Measurements from ENCODE around the gene IRX6.

Gene IRX6

DNA sequence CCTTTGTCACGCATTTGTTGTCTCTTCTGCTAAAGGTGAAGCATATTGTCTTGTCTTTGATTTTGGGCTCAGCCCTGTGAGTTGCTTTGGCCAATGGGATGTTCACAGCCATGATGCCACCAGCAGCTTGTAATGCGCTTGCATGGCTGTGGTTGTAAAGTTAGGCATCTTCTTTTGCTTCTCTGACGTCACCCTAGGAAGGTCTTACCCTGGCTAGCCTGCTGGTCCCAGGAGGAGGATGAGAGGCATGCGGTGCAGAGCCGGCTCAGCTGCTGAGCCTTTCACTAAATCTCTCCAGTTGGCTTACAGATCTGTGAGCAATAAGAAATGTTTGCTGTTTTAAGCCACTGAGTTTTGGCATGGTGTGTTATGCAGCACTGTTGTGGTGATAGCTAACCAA is 40.8 kb downstream of the IRX6 start:
- no peak for TF ChIP-seq CTCF (conservative IDR thresholded peaks at IDR 0.05; ENCODE audit: low read depth, low read length)
- H3K79me2 ChIP-seq (ENCODE audit: insufficient read depth, low read depth): no peaks in the 10 kb centered on the region
- no peaks in the 10 kb centered on the region for H3K36me3 ChIP-seq (ENCODE audit: insufficient read depth)
- no peaks in the 10 kb centered on the region for H4K20me1 ChIP-seq (ENCODE audit: insufficient read depth)
- H3K4me1 ChIP-seq (ENCODE audit: low read depth, poor library complexity, severe bottlenecking): no peaks in the 10 kb centered on the region
- H3K9ac ChIP-seq: no peak overlapping the region
- no peak overlapping the region for H3K4me2 ChIP-seq
- no peaks in the 10 kb centered on the region for H3K27me3 ChIP-seq (ENCODE audit: insufficient read depth, low read depth)
- no peak overlapping the region for H3K27ac ChIP-seq
- H3K4me3 ChIP-seq (IDR thresholded peaks at IDR 0.05; ENCODE audit: insufficient read depth, low read depth, low read length): no peak overlapping the region
- H2AFZ ChIP-seq (ENCODE audit: low read depth): no peak overlapping the region

DNA sequence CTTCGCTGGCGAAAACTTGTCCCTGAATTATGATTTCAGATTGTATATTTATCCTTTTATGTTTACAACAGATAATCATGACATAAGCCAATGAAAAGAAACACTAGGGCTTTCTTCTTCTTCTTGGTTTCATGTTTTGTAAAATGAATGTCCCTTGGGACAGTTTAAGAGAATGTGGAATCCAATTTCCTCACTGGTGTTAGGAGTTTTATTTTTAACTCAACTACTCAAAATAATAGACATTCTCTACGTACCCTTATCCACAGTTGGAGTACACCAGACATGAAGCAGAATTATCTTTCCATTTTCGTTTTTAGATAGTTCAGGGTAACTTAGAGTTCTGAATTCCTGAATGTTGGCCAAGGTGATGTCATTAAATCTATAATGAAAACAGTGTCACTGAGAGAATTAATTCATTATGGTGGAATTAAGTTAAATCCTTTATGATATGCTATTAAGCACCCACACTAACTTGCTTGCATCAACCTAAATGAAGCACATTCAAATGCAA is 43.4 kb downstream of the IRX6 start:
- Histone ChIP-seq H4K20me1 (ENCODE audit: insufficient read depth) (no peaks in the 10 kb centered on the region), H3K27ac (no peak overlapping the region), H3K36me3 (ENCODE audit: insufficient read depth) (no peaks in the 10 kb centered on the region), H3K4me1 (ENCODE audit: low read depth, poor library complexity, severe bottlenecking) (no peaks in the 10 kb centered on the region), H3K9ac (no peak overlapping the region), H3K4me2 (no peak overlapping the region), H3K4me3 (IDR thresholded peaks at IDR 0.05; ENCODE audit: insufficient read depth, low read depth, low read length) (no peak overlapping the region), H3K27me3 (ENCODE audit: insufficient read depth, low read depth) (no peaks in the 10 kb centered on the region), H3K79me2 (ENCODE audit: insufficient read depth, low read depth) (no peaks in the 10 kb centered on the region), H2AFZ (ENCODE audit: low read depth) (no peak overlapping the region)
- no peak for TF ChIP-seq CTCF (conservative IDR thresholded peaks at IDR 0.05; ENCODE audit: low read depth, low read length)

DNA sequence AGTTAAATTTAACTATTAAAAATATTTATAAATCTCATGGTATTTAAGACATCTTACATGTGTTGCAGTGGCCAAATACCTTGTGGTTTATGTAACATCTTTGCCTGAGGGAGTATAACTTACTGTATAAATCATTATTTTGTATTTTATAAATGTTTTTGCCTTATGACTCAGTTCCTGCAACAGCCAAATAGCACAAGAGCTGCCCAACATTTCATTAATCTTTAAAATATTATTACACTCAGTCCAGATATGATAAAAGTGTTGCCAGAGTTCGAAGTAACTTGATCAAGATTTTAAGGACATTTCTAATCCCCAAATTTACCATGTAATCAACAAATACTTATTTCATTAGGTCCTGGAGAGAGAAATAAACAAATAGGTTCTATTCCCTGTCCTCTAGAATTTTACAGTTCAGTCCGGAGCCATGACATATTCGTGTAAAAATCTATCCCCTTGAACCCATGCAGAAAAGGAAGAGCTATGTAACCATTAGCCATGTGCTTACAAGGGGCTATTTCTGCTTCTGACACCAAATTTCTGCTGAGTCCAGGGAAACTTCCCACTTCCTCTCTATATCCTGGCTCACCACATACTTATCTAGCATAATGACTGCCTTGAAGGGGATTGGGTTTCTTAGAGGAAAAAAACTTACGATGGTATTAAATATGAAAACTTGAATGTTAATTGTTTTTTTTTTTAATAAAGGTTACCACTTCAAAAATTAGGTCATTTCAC is 44.0 kb downstream of the IRX6 start:
- no peaks in the 10 kb centered on the region for H3K79me2 ChIP-seq (ENCODE audit: insufficient read depth, low read depth)
- no peaks in the 10 kb centered on the region for H4K20me1 ChIP-seq (ENCODE audit: insufficient read depth)
- H3K9ac ChIP-seq: no peak overlapping the region
- no peak overlapping the region for H3K4me2 ChIP-seq
- no peak overlapping the region for H2AFZ ChIP-seq (ENCODE audit: low read depth)
- H3K4me1 ChIP-seq (ENCODE audit: low read depth, poor library complexity, severe bottlenecking): no peaks in the 10 kb centered on the region
- no peaks in the 10 kb centered on the region for H3K36me3 ChIP-seq (ENCODE audit: insufficient read depth)
- no peak for TF ChIP-seq CTCF (conservative IDR thresholded peaks at IDR 0.05; ENCODE audit: low read depth, low read length)
- no peak overlapping the region for H3K4me3 ChIP-seq (IDR thresholded peaks at IDR 0.05; ENCODE audit: insufficient read depth, low read depth, low read length)
- H3K27me3 ChIP-seq (ENCODE audit: insufficient read depth, low read depth): no peaks in the 10 kb centered on the region
- H3K27ac ChIP-seq: no peak overlapping the region

GRCh38 chr16:55369151-55369550 is 45.1 kb downstream of the IRX6 start:
- Histone ChIP-seq H3K79me2 (ENCODE audit: insufficient read depth, low read depth) (no peaks in the 10 kb centered on the region), H3K27me3 (ENCODE audit: insufficient read depth, low read depth) (no peaks in the 10 kb centered on the region), H3K4me1 (ENCODE audit: low read depth, poor library complexity, severe bottlenecking) (no peaks in the 10 kb centered on the region), H3K4me2 (no peak overlapping the region), H4K20me1 (ENCODE audit: insufficient read depth) (no peaks in the 10 kb centered on the region), H2AFZ (ENCODE audit: low read depth) (no peak overlapping the region), H3K36me3 (ENCODE audit: insufficient read depth) (no peaks in the 10 kb centered on the region), H3K27ac (no peak overlapping the region), H3K4me3 (IDR thresholded peaks at IDR 0.05; ENCODE audit: insufficient read depth, low read depth, low read length) (no peak overlapping the region), H3K9ac (no peak overlapping the region)
- no peak for TF ChIP-seq CTCF (conservative IDR thresholded peaks at IDR 0.05; ENCODE audit: low read depth, low read length)
